Testis (tissue), 2 donors: ENCODE results near the gene UNC5B.

Source experiments
- CTCF ChIP-seq, 3 experiments: fragments of 450-650 bp in 2 of 3; fragments of 200-600 bp in 1 of 3; sonication (generic) in 1 of 3; IDR thresholded peaks; one replicate each; pipeline ENCODE4 v1.5.1; 2016 to 2019; ENCODE audit warnings: antibody characterized with exemption in 3 of 3, mild to moderate bottlenecking in 2 of 3, moderate library complexity in 1 of 3
- POLR2A ChIP-seq: fragments of 450-650 bp; IDR thresholded peaks from one replicate; pipeline ENCODE4 v1.6.1; 2017; ENCODE audit warnings: antibody characterized with exemption, mild to moderate bottlenecking, moderate library complexity

DNA sequence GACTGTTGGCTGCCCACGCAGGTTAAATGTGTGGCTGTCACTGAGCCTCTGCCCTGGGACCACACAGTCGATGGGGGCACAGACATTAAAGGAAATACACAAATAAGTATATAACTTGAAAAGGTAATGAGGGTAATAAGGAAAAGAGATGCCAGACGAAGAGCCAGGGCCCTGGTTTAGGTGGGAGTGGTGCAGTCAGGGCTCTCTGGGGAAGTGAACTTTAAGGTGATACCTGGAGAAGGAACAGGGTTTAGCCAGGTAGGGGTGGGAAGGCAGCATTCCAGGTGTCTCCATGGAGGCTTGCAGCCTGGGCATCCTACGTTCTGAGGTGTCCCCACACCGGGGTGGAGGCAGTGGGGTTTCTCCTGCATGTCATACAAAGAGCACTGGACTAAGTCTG, 50.4 kb downstream of the UNC5B start:
- TF ChIP-seq CTCF (IDR thresholded peaks at IDR 0.05): no peak
- no peak for TF ChIP-seq POLR2A
